K562 (cell line): ENCODE results near the gene DYTN.

Experiments
- CEBPB ChIP-seq: fragments of 450-650 bp; IDR thresholded peaks from 2 replicates; pipeline ENCODE4 v1.6.1; 2016; ENCODE audit warnings: missing genetic modification characterization, missing compliant biosample characterization
- CSDE1 ChIP-seq, 2 experiments: fragments of 450-650 bp; IDR thresholded peaks; 2 replicates each; pipeline ENCODE4 v1.6.1; 2016; ENCODE audit warnings: mild to moderate bottlenecking in 1 of 2
- ESRRA ChIP-seq: fragments of 450-650 bp; IDR thresholded peaks from 2 replicates; pipeline ENCODE4 v1.6.1; 2014; ENCODE audit warnings: low read depth, mild to moderate bottlenecking, moderate library complexity, borderline replicate concordance
- ZKSCAN3 ChIP-seq: fragments of 250-450 bp; sonication (Bioruptor Pico); IDR thresholded peaks from 2 replicates; pipeline ENCODE4 v1.4.0; 2020

GRCh38 chr2:206627632-206628031 lies 90.6 kb downstream of the DYTN start:
- TF ChIP-seq ZKSCAN3 (no peak), CSDE1 (IDR thresholded peaks at IDR 0.05) (no peak), ESRRA (no peak), CEBPB (tag) (no peak)
